ENCODE measurements around the gene SEMA3B. TPM values are rescaled to one million over a fixed set of nuclear protein-coding genes. Genes with fewer than 3 reads are reported as not detected.

Gene SEMA3B
- total RNA-seq, 1 experiment from 2014 or later: 21.8 TPM

DNA sequence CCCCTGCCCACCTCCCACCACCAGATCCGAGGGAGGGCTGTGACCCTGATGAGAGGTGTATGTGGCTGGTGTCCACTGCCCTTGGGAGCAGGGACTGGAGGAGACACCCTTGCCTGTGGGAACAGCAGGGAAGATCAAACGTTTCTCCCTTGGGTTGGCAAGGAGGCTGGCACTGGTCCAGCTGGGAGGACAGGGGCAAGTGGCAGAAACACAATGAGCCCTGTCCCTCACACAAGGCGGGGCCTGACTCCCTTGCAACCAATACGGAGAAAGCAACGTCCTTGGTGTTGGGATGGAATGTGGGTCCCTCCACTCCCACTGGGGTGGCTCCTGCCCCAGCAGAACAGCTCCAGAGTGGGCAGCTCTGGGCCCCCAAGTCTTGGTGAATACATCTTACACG lies 48.4 kb downstream of the SEMA3B start:
- peak overlapping the region; percentile 82 for H3K27ac Mint-ChIP-seq (ENCODE audit: unreplicated experiment)

DNA sequence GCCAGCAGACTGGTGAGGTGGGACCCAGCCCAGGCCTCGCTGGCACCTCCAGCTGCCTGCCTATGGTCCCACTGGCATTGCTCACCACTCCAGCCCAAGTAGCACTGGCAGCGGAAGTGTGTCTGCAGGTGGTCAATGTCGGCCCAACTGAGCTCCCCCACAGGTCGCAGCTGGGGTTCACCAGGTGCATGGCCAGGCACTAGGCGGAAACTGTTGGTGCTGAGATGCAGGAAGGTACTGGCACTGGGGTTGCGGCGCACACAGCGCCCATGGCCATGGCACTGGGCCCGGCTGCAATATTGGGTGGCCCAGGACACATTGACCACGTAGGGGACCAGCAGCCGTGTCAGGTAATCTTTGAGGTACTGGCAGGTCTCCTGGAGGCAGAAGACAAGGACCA lies 49.2 kb downstream of the SEMA3B start:
- no TSS peak for BruUV-seq (replicated peaks)
- peaks cover 4% of the 10 kb centered on the region for H3K36me3 ChIP-seq (ENCODE audit: control insufficient read depth, insufficient read depth, low read length)
- Mint-ChIP-seq H3K27me3 (ENCODE audit: insufficient read depth, unreplicated experiment) (no peaks in the 10 kb centered on the region), H3K4me1 (ENCODE audit: low read depth, unreplicated experiment) (peaks cover 17% of the 10 kb centered on the region), H3K4me3 (ENCODE audit: unreplicated experiment) (no peak overlapping the region), H3K27ac (ENCODE audit: unreplicated experiment) (no peak overlapping the region), H3K36me3 (ENCODE audit: insufficient read depth, unreplicated experiment) (peaks cover 47% of the 10 kb centered on the region), H3K9me3 (ENCODE audit: unreplicated experiment) (no peaks in the 10 kb centered on the region)
- DNase-seq: no peak
- CTCF ChIA-PET: no interaction called here
- no peak overlapping the region for H3K4me3 ChIP-seq (ENCODE audit: low read depth, low read length)
- H3K27me3 ChIP-seq (replicated peaks; ENCODE audit: control insufficient read depth, insufficient read depth, low read length): no peaks in the 10 kb centered on the region
- TF ChIP-seq, protein P1, sequence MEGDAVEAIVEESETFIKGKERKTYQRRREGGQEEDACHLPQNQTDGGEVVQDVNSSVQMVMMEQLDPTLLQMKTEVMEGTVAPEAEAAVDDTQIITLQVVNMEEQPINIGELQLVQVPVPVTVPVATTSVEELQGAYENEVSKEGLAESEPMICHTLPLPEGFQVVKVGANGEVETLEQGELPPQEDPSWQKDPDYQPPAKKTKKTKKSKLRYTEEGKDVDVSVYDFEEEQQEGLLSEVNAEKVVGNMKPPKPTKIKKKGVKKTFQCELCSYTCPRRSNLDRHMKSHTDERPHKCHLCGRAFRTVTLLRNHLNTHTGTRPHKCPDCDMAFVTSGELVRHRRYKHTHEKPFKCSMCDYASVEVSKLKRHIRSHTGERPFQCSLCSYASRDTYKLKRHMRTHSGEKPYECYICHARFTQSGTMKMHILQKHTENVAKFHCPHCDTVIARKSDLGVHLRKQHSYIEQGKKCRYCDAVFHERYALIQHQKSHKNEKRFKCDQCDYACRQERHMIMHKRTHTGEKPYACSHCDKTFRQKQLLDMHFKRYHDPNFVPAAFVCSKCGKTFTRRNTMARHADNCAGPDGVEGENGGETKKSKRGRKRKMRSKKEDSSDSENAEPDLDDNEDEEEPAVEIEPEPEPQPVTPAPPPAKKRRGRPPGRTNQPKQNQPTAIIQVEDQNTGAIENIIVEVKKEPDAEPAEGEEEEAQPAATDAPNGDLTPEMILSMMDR (IDR thresholded peaks at IDR 0.05; ENCODE audit: insufficient read depth in 1 of 2, low read depth in 1 of 2, low read length in 1 of 2, severe bottlenecking in 1 of 2, unreplicated experiment in 1 of 2): no peak
- no peaks in the 10 kb centered on the region for H3K9me3 ChIP-seq
- peaks cover 25% of the 10 kb centered on the region for H3K4me1 ChIP-seq
- POLR2A ChIA-PET: no interaction called here
- intact Hi-C loops (cut with micrococcal nuclease; ENCODE audit: unreplicated experiment): no loop called here

More for the DNA sequence above, 48.4 kb downstream of the SEMA3B start:
- CTCF ChIA-PET: no interaction called here
- POLR2A ChIA-PET: interaction anchor here (1.0 kb wide), 1 partner anchor 20 kb away, joined by 4 read pairs; no protein-coding TSS in a partner anchor
- intact Hi-C loops (cut with micrococcal nuclease; ENCODE audit: unreplicated experiment): no loop called here
- Histone ChIP-seq H3K27me3 (replicated peaks; ENCODE audit: control insufficient read depth, insufficient read depth, low read length) (no peaks in the 10 kb centered on the region), H3K4me3 (ENCODE audit: low read depth, low read length) (no peak overlapping the region), H3K4me1 (peaks cover 23% of the 10 kb centered on the region), H3K9me3 (no peaks in the 10 kb centered on the region), H3K36me3 (ENCODE audit: control insufficient read depth, insufficient read depth, low read length) (peaks cover 4% of the 10 kb centered on the region)
- no TSS peak for BruUV-seq (replicated peaks)
- Mint-ChIP-seq H3K9me3 (ENCODE audit: unreplicated experiment) (no peaks in the 10 kb centered on the region), H3K36me3 (ENCODE audit: insufficient read depth, unreplicated experiment) (peaks cover 47% of the 10 kb centered on the region), H3K27me3 (ENCODE audit: insufficient read depth, unreplicated experiment) (no peaks in the 10 kb centered on the region), H3K4me3 (ENCODE audit: unreplicated experiment) (no peak overlapping the region), H3K4me1 (ENCODE audit: low read depth, unreplicated experiment) (peaks cover 17% of the 10 kb centered on the region)
- TF ChIP-seq, protein P1 (IDR thresholded peaks at IDR 0.05; ENCODE audit: insufficient read depth in 1 of 2, low read depth in 1 of 2, low read length in 1 of 2, severe bottlenecking in 1 of 2, unreplicated experiment in 1 of 2): no peak
- no peak for DNase-seq

DNA sequence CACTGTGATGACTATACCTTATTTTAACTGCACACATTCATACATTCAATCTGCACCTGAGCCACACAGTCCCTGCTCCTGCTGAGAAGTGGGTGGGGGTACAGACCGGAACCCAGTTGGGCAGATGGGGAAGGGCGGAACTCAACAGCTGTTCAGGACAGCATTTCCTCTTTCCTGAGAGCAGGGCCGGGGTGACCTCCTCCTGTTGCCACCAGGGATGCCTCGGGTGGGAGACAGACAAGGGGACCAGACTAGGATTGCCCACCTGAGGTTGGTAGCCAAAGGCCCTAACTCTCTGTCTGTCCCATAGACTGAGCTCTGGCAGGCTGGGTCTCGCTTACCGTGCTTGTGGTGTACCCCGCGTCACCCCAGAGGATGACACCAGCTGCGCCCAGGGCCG lies 49.7 kb downstream of the SEMA3B start:
- H3K4me1 Mint-ChIP-seq (ENCODE audit: low read depth, unreplicated experiment): peaks cover 17% of the 10 kb centered on the region
- H3K27ac Mint-ChIP-seq (ENCODE audit: unreplicated experiment): no peak overlapping the region
- intact Hi-C loops (cut with micrococcal nuclease; ENCODE audit: unreplicated experiment): no loop called here
- DNase-seq: no peak
- Histone ChIP-seq H3K4me3 (ENCODE audit: low read depth, low read length) (no peak overlapping the region), H3K9me3 (no peaks in the 10 kb centered on the region), H3K27me3 (replicated peaks; ENCODE audit: control insufficient read depth, insufficient read depth, low read length) (no peaks in the 10 kb centered on the region), H3K36me3 (ENCODE audit: control insufficient read depth, insufficient read depth, low read length) (peaks cover 4% of the 10 kb centered on the region), H3K4me1 (peaks cover 25% of the 10 kb centered on the region)
- ChIA-PET CTCF (no interaction called here), POLR2A (no interaction called here)
- no peaks in the 10 kb centered on the region for H3K9me3 Mint-ChIP-seq (ENCODE audit: unreplicated experiment)
- TF ChIP-seq, protein P1 (IDR thresholded peaks at IDR 0.05; ENCODE audit: insufficient read depth in 1 of 2, low read depth in 1 of 2, low read length in 1 of 2, severe bottlenecking in 1 of 2, unreplicated experiment in 1 of 2): no peak
- H3K4me3 Mint-ChIP-seq (ENCODE audit: unreplicated experiment): no peak overlapping the region
- H3K36me3 Mint-ChIP-seq (ENCODE audit: insufficient read depth, unreplicated experiment): peaks cover 46% of the 10 kb centered on the region
- BruUV-seq (replicated peaks): no TSS peak
- no peaks in the 10 kb centered on the region for H3K27me3 Mint-ChIP-seq (ENCODE audit: insufficient read depth, unreplicated experiment)

Measured in Caco-2 (cell line).